Fibroblast of mammary gland (primary cell): ENCODE results near the gene ENPP1.

ENCODE experiments used
- DNase-seq: peaks from one replicate; pipeline ENCODE4 v3.0.0-alpha.2; 2010; ENCODE audit warnings: low read depth
- H3K4me3 ChIP-seq: 2 replicates; pipeline ENCODE4 v1.5.1; 2011; ENCODE audit warnings: low read depth, mild to moderate bottlenecking, low read length, moderate library complexity; ENCODE audit not compliant: control insufficient read depth
- TF ChIP-seq, protein P1 (sequence below): conservative IDR thresholded peaks from 2 replicates; pipeline ENCODE4 v1.5.1; 2011; ENCODE audit warnings: low read depth, low read length, inconsistent platforms; ENCODE audit not compliant: control insufficient read depth, insufficient read depth

The ENPP1 gene

DNA sequence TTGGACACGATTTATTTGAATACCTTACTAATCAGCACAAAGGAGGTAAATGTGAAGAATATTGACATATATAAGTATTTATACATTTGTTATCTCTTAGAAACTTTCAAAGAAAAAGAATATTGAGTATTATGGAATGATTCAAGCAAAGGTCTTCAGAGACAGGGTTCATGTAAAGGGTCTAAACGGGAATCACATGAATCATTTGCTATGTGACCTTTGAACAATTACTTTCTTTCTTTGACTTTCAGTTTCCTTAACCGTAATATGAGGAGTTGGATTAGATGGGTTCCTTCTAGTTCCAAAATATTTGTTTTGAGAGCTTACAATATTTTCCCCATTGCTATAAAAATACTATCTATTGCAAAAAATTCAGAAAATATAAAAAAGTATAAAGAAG, 14.3 kb downstream of the ENPP1 start:
- TF ChIP-seq, protein P1, sequence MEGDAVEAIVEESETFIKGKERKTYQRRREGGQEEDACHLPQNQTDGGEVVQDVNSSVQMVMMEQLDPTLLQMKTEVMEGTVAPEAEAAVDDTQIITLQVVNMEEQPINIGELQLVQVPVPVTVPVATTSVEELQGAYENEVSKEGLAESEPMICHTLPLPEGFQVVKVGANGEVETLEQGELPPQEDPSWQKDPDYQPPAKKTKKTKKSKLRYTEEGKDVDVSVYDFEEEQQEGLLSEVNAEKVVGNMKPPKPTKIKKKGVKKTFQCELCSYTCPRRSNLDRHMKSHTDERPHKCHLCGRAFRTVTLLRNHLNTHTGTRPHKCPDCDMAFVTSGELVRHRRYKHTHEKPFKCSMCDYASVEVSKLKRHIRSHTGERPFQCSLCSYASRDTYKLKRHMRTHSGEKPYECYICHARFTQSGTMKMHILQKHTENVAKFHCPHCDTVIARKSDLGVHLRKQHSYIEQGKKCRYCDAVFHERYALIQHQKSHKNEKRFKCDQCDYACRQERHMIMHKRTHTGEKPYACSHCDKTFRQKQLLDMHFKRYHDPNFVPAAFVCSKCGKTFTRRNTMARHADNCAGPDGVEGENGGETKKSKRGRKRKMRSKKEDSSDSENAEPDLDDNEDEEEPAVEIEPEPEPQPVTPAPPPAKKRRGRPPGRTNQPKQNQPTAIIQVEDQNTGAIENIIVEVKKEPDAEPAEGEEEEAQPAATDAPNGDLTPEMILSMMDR = no peak

DNA sequence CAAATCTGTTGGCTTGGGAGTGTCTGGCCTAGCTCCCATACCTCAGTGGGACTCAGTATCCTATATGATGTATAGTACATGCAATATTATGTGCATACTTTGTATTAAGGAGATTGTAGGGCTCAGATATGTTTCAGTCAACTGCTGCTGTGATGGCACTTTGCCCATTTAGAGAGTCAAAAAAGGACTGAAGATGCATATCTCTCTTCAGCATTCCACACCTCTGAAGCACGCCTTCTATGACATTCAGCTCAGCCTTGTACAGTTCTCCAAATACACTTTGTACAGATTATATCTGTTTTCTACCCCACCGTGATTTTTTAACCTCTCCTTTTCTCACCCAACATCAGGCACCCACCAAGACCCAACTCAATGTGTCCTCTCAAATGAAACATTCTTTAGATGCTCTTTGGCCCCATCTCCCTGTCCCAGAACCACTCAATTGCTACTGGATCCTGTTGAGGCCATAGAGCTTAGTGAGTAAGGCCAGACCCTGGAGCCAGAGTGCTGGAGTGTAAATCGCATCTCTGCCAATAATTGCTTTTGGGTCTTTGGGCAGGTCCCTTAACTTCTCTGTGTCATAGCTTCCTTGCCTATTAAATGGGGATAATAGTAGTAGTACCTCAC, 15.6 kb downstream of the ENPP1 start:
- DNase-seq = no peak
- TF ChIP-seq, protein P1 = no peak
- H3K4me3 ChIP-seq = no peak overlapping the region

More for the DNA sequence above, 14.3 kb downstream of the ENPP1 start:
- no peak for DNase-seq
- no peak overlapping the region for H3K4me3 ChIP-seq

DNA sequence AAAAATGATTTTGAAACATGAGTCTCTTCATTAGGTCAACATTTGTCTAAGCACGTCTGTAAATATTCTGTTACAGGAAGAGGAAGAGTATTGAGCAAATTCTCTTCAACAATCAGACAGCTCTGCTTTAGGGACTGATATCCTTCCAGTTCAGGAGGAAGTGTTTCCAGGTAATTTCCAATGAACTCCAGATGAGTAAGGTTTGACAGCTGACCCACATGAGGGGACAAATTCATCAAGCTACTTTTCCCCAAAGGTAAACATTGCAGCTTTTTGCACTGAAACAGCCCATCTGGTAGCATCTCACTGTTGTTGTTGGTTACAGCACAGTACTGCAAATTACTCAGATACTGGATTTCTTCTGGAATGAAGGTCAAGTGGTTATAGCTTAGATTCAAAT, 18.1 kb downstream of the ENPP1 start:
- DNase-seq = no peak
- no peak overlapping the region for H3K4me3 ChIP-seq
- TF ChIP-seq, protein P1 = no peak

DNA sequence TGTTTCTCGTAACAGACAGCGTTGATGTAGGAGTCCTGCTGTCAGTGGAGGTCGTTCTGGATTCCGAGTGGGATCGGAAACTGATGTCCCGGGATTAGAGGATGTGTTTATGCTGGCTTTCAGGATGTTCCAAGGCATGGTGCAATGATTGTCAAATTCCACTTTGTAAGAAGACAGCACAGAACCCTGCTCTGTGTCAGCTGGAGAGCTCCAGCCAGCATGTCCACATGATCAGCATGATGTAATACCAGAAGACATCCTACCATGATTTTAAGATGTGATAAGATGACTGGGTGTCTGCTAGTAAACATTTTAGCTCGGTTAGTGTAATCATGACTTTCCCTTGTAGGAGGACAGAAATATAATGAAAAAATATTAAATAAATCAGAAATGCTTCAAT, 20.3 kb downstream of the ENPP1 start:
- TF ChIP-seq, protein P1 = no peak
- H3K4me3 ChIP-seq = no peak overlapping the region
- DNase-seq = peak; percentile 69

DNA sequence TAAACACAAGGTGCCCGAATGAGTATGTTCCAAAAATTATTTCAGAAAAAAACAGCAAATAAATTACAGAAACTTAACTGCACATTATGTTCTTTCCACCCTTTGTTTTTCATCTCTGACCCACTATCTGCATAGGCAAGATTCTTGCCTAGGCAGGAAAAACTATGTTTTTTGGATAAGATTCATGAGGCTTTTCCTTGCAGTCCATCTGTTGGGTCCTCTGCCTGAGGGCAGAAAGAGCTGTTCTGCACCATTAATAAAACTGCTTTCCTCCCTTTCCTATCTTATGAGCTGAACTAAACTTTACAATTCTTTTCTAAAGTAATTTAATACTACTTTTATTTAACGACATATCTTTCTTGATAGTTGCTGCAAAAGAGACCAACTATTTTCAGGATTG, 21.1 kb downstream of the ENPP1 start:
- no peak for DNase-seq
- H3K4me3 ChIP-seq = no peak overlapping the region
- TF ChIP-seq, protein P1 = no peak

DNA sequence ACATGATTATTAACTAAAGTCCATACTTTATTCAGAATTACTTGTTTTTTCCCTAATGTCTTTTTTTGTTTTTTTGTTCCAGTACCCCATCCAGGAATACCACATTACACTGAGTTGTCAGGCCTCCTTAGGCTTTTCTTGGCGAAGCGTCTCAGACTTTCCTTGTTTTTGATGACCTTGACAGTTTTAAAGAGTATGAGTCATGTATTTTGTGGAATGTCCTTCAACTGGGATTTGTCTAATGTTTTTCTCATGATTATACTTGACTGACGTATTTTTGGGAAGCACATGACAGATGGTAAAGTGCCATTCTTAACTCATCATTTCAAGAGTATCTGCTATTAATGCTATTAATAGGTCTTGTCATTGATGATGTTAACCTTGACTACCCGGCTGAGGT, 23.6 kb downstream of the ENPP1 start:
- TF ChIP-seq, protein P1 = no peak
- DNase-seq = peak; percentile 88
- H3K4me3 ChIP-seq = no peak overlapping the region

DNA sequence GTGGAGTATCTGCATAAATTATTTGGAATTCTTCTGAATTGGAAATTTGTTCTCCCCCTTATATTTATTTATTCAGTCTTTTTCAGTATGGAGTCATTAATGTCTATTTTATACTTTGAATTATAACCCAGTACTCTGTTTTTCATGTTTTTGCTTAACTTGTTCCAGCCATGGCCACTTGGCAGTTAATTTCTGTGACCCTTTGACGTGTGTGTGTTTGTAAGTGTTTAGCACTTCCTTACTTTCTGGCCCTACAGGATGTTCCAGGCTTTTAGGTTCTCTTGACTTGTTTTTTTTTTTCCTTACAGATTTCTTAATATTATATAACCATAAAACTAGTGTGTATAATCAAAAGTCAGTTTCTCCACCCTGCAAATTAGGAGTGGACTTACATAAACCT, 24.1 kb downstream of the ENPP1 start:
- TF ChIP-seq, protein P1 = no peak
- no peak for DNase-seq
- H3K4me3 ChIP-seq = no peak overlapping the region
